Trophoblast cell (in vitro differentiated cells and primary cell): ENCODE data around the gene SIK2.
A peak's percentile ranks its signal among the peaks of the same experiment; 100 is the strongest.

Experiments used
- DNase-seq, 2 donors: peaks; one replicate each; pipeline ENCODE4 v3.0.0-alpha.2; 2016
- H2AFZ ChIP-seq: 2 replicates; pipeline ENCODE4 v1.6.1; 2013; ENCODE audit warnings: low read length, moderate library complexity, mild to moderate bottlenecking; ENCODE audit not compliant: insufficient read depth, poor library complexity
- H2AK5ac ChIP-seq: 2 replicates; pipeline ENCODE4 v1.6.1; 2013; ENCODE audit warnings: mild to moderate bottlenecking, low read length
- H2BK120ac ChIP-seq: 2 replicates; pipeline ENCODE4 v1.6.1; 2013; ENCODE audit warnings: low read length, mild to moderate bottlenecking, moderate library complexity; ENCODE audit not compliant: insufficient read depth, poor library complexity
- H2BK12ac ChIP-seq: 2 replicates; pipeline ENCODE4 v1.6.1; 2013; ENCODE audit warnings: mild to moderate bottlenecking, low read length, moderate library complexity
- H2BK5ac ChIP-seq: 2 replicates; pipeline ENCODE4 v1.6.1; 2013; ENCODE audit warnings: low read length, low read depth, moderate library complexity, mild to moderate bottlenecking; ENCODE audit not compliant: poor library complexity
- H3K14ac ChIP-seq: 2 replicates; pipeline ENCODE4 v1.6.1; 2013; ENCODE audit warnings: mild to moderate bottlenecking, low read length
- H3K18ac ChIP-seq: 2 replicates; pipeline ENCODE4 v1.6.1; 2013; ENCODE audit warnings: mild to moderate bottlenecking, low read length
- H3K23ac ChIP-seq: 2 replicates; pipeline ENCODE4 v1.6.1; 2013; ENCODE audit warnings: low read length
- H3K27ac ChIP-seq: 2 replicates; pipeline ENCODE4 v1.5.1; 2013; ENCODE audit warnings: low read depth, mild to moderate bottlenecking, inconsistent platforms, low read length, moderate library complexity
- H3K27me3 ChIP-seq: 2 replicates; pipeline ENCODE4 v1.6.1; 2013; ENCODE audit warnings: inconsistent platforms, mild to moderate bottlenecking, low read length, moderate library complexity; ENCODE audit not compliant: insufficient read depth
- H3K36me3 ChIP-seq, 2 experiments: 1 replicate in 1 of 2; 2 replicates in 1 of 2; pipeline ENCODE4 v1.6.1; 2013; ENCODE audit warnings: low read length in 2 of 2, mild to moderate bottlenecking in 2 of 2, moderate library complexity in 1 of 2; ENCODE audit not compliant: insufficient read depth in 2 of 2, control insufficient read depth in 1 of 2
- H3K4ac ChIP-seq: 2 replicates; pipeline ENCODE4 v1.6.1; 2013; ENCODE audit warnings: low read depth, mild to moderate bottlenecking, low read length, moderate library complexity
- H3K4me1 ChIP-seq, 2 experiments: 1 replicate in 1 of 2; 2 replicates in 1 of 2; pipeline ENCODE4 v1.6.1; 2013; ENCODE audit warnings: low read length in 2 of 2, mild to moderate bottlenecking in 2 of 2, moderate library complexity in 1 of 2; ENCODE audit not compliant: insufficient read depth in 2 of 2, control insufficient read depth in 1 of 2
- H3K4me2 ChIP-seq: 2 replicates; pipeline ENCODE4 v1.6.1; 2013; ENCODE audit warnings: inconsistent platforms, mild to moderate bottlenecking, low read length, moderate library complexity
- H3K4me3 ChIP-seq: 2 replicates; pipeline ENCODE4 v1.5.1; 2013; ENCODE audit warnings: mild to moderate bottlenecking, low read depth, low read length, inconsistent platforms
- H3K79me1 ChIP-seq: one replicate; pipeline ENCODE4 v1.6.1; 2013; ENCODE audit warnings: low read length
- H3K79me2 ChIP-seq: 2 replicates; pipeline ENCODE4 v1.6.1; 2013; ENCODE audit warnings: low read length, mild to moderate bottlenecking; ENCODE audit not compliant: control insufficient read depth, insufficient read depth, poor library complexity
- H3K9ac ChIP-seq: 2 replicates; pipeline ENCODE4 v1.6.1; 2013; ENCODE audit warnings: mild to moderate bottlenecking, low read length
- H3K9me3 ChIP-seq: 2 replicates; pipeline ENCODE4 v1.6.1; 2013; ENCODE audit warnings: low read depth, mild to moderate bottlenecking, control low read depth, inconsistent platforms, low read length; ENCODE audit not compliant: insufficient read depth
- H4K12ac ChIP-seq: 2 replicates; pipeline ENCODE4 v1.6.1; 2013; ENCODE audit warnings: low read depth, mild to moderate bottlenecking, low read length, moderate library complexity
- H4K8ac ChIP-seq: 2 replicates; pipeline ENCODE4 v1.6.1; 2013; ENCODE audit warnings: low read depth, mild to moderate bottlenecking, low read length, moderate library complexity
- H4K91ac ChIP-seq: one replicate; pipeline ENCODE4 v1.6.1; 2013; ENCODE audit warnings: low read depth, mild to moderate bottlenecking, low read length, moderate library complexity
- WGBS: extraction: QIAGEN DNeasy Blood & Tissue Kit; methylation state at CpG from one replicate; pipeline ENCODE4 v1.1.7; 2013; ENCODE audit warnings: missing lambda C conversion rate; ENCODE audit not compliant: insufficient read length, insufficient coverage; ENCODE audit errors: extremely low coverage; 5-methylcytosine and 5-hydroxymethylcytosine counted together

SIK2 gene

DNA sequence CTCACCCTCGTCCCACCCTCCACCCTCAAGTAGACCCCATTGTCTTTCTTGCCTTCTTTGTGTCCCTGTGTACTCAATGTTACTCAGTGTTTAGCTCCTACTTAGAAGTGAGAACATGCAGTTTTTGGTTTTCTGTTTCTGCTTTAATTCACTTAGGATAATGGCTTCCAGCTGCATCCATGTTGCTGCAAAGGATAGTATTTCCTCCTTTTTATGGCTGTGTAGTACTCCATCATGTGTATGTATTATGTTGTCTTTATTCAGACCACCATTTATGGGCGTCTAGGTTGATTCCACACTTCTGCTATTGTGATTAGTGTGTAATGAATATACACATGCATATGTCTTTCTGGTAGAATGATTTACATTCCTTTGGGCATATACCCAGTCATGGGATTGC lies 73.6 kb downstream of the SIK2 start:
- Histone ChIP-seq H3K27ac (no peak overlapping the region), H4K12ac (no peak overlapping the region), H3K79me1 (no peaks in the 10 kb centered on the region), H4K8ac (no peak overlapping the region), H2AFZ (no peak overlapping the region), H2BK120ac (no peak overlapping the region), H2AK5ac (no peak overlapping the region), H2BK5ac (no peak overlapping the region), H3K4me2 (no peak overlapping the region), H3K27me3 (no peaks in the 10 kb centered on the region), H3K9me3 (no peaks in the 10 kb centered on the region), H3K9ac (no peak overlapping the region), H4K91ac (no peak overlapping the region), H2BK12ac (no peak overlapping the region), H3K14ac (no peak overlapping the region), H3K79me2 (no peaks in the 10 kb centered on the region), H3K36me3 (peaks cover 10 to 14% of the 10 kb centered on the region in 2 experiments), H3K18ac (no peak overlapping the region), H3K4me3 (no peak overlapping the region), H3K4ac (no peak overlapping the region), H3K4me1 (no peaks in the 10 kb centered on the region), H3K23ac (no peak overlapping the region)
- no peak for DNase-seq
- WGBS, result no CpG with 5 or more reads among the region's 2 CpGs

- H3K4me1 ChIP-seq, result no peaks in the 10 kb centered on the region
- no peaks in the 10 kb centered on the region for H3K79me2 ChIP-seq
- H3K4me3 ChIP-seq, result no peak overlapping the region
- no peak overlapping the region for H3K4me2 ChIP-seq
- no peak overlapping the region for H2BK120ac ChIP-seq
- DNase-seq, result no peak
- H2BK5ac ChIP-seq, result no peak overlapping the region
- no peak overlapping the region for H3K14ac ChIP-seq
- no peak overlapping the region for H4K12ac ChIP-seq
- no peak overlapping the region for H2AFZ ChIP-seq
- no peak overlapping the region for H3K27ac ChIP-seq
- no peak overlapping the region for H3K18ac ChIP-seq
- H2AK5ac ChIP-seq, result no peak overlapping the region
- H3K36me3 ChIP-seq, result peaks cover 2 to 3% of the 10 kb centered on the region in 2 experiments
- H4K8ac ChIP-seq, result no peak overlapping the region
- H3K27me3 ChIP-seq, result no peaks in the 10 kb centered on the region
- no peak overlapping the region for H3K23ac ChIP-seq
- no peak overlapping the region for H3K4ac ChIP-seq
- no peak overlapping the region for H2BK12ac ChIP-seq
- H4K91ac ChIP-seq, result no peak overlapping the region
- no peak overlapping the region for H3K9ac ChIP-seq
- no peaks in the 10 kb centered on the region for H3K79me1 ChIP-seq
- no peaks in the 10 kb centered on the region for H3K9me3 ChIP-seq
- no CpG with 5 or more reads among the region's 4 CpGs for WGBS
Observed at GRCh38 chr11:111676878-111677585, 74.8 kb downstream of the SIK2 start.

DNA sequence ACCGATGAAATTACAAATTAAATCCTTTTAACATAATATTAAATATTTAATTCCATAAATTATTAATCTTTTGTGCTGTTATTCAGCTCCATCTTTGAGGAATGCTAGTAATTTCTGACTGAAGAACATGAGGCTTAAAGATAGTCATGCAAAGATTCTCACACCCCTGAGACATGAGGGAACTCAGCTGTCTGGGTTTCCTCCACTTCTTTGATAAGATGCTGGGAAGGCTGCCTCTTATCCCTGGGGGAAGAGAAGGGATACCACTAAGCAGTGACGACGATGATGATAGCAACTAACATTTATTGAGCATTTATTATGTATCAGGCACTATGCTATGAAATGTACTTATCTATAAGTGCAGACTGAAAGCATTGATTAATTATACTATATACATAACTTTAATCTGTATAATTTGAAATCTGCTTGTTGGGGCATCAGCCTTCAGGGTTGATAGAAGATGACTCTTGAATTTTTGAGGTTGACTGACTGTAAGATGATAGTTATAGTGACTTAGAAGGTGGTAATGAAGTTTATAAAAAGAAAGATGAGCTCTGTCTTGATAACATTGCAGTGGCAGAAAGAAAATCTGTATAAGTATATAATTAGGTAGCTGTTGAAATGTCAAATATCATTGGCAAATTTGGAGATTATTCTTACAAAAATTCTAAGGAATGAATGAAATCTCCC lies 78.4 kb downstream of the SIK2 start:
- no peak overlapping the region for H4K8ac ChIP-seq
- H3K4ac ChIP-seq, result no peak overlapping the region
- H2AK5ac ChIP-seq, result no peak overlapping the region
- H3K4me3 ChIP-seq, result no peak overlapping the region
- DNase-seq, result no peak
- no peak overlapping the region for H2BK12ac ChIP-seq
- H3K9me3 ChIP-seq, result no peaks in the 10 kb centered on the region
- no peaks in the 10 kb centered on the region for H3K4me1 ChIP-seq
- H3K36me3 ChIP-seq, result no peaks in the 10 kb centered on the region
- H3K79me2 ChIP-seq, result no peaks in the 10 kb centered on the region
- no peak overlapping the region for H4K12ac ChIP-seq
- no peak overlapping the region for H4K91ac ChIP-seq
- no peak overlapping the region for H3K9ac ChIP-seq
- H3K14ac ChIP-seq, result no peak overlapping the region
- no peaks in the 10 kb centered on the region for H3K27me3 ChIP-seq
- no peak overlapping the region for H2BK5ac ChIP-seq
- no peak overlapping the region for H2BK120ac ChIP-seq
- H2AFZ ChIP-seq, result no peak overlapping the region
- no peak overlapping the region for H3K18ac ChIP-seq
- WGBS, result no CpG with 5 or more reads among the region's 3 CpGs
- no peak overlapping the region for H3K4me2 ChIP-seq
- no peak overlapping the region for H3K23ac ChIP-seq
- no peaks in the 10 kb centered on the region for H3K79me1 ChIP-seq
- H3K27ac ChIP-seq, result no peak overlapping the region

GRCh38 chr11:111683806-111684205 lies 81.6 kb downstream of the SIK2 start:
- Histone ChIP-seq H3K27me3 (no peaks in the 10 kb centered on the region), H2BK5ac (no peak overlapping the region), H3K79me1 (no peaks in the 10 kb centered on the region), H3K27ac (no peak overlapping the region), H2BK120ac (no peak overlapping the region), H3K4ac (no peak overlapping the region), H4K91ac (no peak overlapping the region), H3K9me3 (no peaks in the 10 kb centered on the region), H3K23ac (no peak overlapping the region), H3K14ac (no peak overlapping the region), H3K4me1 (no peaks in the 10 kb centered on the region), H3K36me3 (no peaks in the 10 kb centered on the region), H3K79me2 (no peaks in the 10 kb centered on the region), H3K9ac (no peak overlapping the region), H3K4me2 (no peak overlapping the region), H3K4me3 (no peak overlapping the region), H2AK5ac (no peak overlapping the region), H2AFZ (no peak overlapping the region), H3K18ac (no peak overlapping the region), H4K12ac (no peak overlapping the region), H4K8ac (no peak overlapping the region), H2BK12ac (no peak overlapping the region)
- peak in 1 of 2 donors; percentile 66 for DNase-seq
- no CpG with 5 or more reads among the region's 3 CpGs for WGBS
